GM04503 (cell line): ENCODE measurements around the gene PREX1.

ENCODE experiments used
- DNase-seq: peaks from one replicate; pipeline ENCODE4 v3.0.0-alpha.2; 2012; ENCODE audit warnings: low read depth

Gene PREX1

GRCh38 chr20:48632825-48633619 is 194.8 kb downstream of the PREX1 start:
- DNase-seq = no peak

- DNase-seq = no peak
These were observed 195.6 kb downstream of the PREX1 start for GRCh38 chr20:48632017-48632824.

- DNase-seq = no peak
These were observed 196.4 kb downstream of the PREX1 start for GRCh38 chr20:48631114-48632016.

GRCh38 chr20:48630342-48631075 is 197.3 kb downstream of the PREX1 start:
- no peak for DNase-seq

GRCh38 chr20:48629960-48630315 is 197.9 kb downstream of the PREX1 start:
- no peak for DNase-seq

GRCh38 chr20:48629069-48629959 is 198.5 kb downstream of the PREX1 start:
- no peak for DNase-seq

- no peak for DNase-seq
These were observed 200.1 kb downstream of the PREX1 start for GRCh38 chr20:48627737-48628128.

GRCh38 chr20:48626938-48627736 is 200.7 kb downstream of the PREX1 start:
- DNase-seq = no peak

- DNase-seq = no peak
These were observed 201.4 kb downstream of the PREX1 start for GRCh38 chr20:48626226-48626937.

GRCh38 chr20:48625136-48625900 is 202.5 kb downstream of the PREX1 start:
- DNase-seq = no peak

GRCh38 chr20:48624315-48625020 is 203.3 kb downstream of the PREX1 start:
- no peak for DNase-seq

GRCh38 chr20:48623906-48624265 is 203.9 kb downstream of the PREX1 start:
- DNase-seq = no peak

GRCh38 chr20:48623176-48623905 is 204.5 kb downstream of the PREX1 start:
- no peak for DNase-seq

- no peak for DNase-seq
These were observed 205.4 kb downstream of the PREX1 start for GRCh38 chr20:48622421-48622820.

GRCh38 chr20:48621376-48622078 is 206.3 kb downstream of the PREX1 start:
- DNase-seq = no peak
